Pons (tissue), 1 donor: ENCODE data around the gene IL11.
"Not testable (repeated sequence)": the region's sequence is repeated elsewhere in the genome, so short reads cannot be mapped to it uniquely, and the experiment has no call there.

Experiments
- DNase-seq: peaks from one replicate; pipeline ENCODE4 v3.0.0-alpha.2; 2016; ENCODE audit warnings: low spot score

Gene IL11

DNA sequence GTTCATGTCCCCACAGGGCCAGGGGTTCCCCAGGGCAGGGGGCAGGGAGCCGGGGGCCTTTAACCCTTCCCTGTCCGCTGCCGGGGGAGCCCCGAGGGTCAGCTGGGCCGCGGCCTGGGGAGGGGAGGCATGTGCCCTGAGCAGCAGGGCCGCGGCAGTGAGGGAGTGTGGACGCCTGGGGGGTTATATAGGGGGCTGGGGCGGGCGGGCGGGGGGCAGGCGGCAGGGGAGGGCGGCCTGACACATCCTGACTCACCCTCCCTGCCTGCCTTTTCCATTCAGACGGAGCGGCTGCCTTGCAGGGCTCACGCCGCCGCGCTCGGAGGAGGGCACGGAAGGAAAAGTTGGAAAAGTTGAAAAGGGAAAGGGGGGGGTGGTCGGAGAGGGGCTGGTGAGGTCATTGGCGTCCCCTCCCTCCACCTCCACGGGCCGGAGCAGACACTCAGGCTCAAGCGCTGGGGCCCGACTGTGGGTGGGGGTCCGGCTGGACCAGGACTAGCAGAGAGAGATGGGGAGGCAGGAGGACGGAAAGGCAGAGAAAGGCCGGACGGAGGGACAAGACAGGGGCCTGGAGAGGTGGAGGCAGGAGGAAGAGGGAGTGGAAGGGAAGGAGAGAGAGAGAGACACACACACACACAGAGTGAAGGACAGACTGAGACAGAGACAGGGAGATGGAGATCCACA lies at the start of gene IL11:
IL11 (minus strand) TSS at position 159 of the 684 bp plus-strand sequence; CDS start at position 6, 153 bp downstream.
- no peak for DNase-seq

DNA sequence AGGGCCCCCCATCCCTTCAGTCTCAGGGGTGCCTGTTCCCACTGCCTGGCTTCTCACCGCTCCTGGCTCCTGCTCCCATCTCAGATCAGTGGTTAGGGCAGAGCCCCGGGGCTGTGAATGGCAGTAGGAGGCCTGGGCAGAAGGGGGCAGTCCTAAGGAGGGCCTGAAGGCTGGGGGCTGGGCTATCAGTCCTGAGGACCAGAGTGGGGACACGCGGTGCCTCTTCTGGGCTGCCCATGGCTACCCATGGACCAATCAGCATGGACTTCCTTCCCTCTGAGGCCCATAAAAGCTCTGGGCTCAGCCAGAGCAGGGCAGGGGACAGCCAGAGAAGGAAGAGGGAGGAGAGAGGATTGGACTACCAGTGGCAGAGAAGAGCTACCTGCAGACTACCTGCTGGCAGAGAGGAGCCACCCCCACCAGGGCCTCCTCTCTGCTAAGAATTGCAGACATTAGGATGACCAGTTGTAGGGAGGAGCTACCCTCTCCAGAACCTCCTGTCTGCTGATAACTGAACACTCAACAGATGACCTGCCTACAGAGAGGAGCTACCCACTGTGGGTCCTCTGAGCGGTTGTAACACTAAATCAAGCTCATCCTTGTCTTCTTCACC lies 49.5 kb upstream of the IL11 start:
- no peak for DNase-seq

DNA sequence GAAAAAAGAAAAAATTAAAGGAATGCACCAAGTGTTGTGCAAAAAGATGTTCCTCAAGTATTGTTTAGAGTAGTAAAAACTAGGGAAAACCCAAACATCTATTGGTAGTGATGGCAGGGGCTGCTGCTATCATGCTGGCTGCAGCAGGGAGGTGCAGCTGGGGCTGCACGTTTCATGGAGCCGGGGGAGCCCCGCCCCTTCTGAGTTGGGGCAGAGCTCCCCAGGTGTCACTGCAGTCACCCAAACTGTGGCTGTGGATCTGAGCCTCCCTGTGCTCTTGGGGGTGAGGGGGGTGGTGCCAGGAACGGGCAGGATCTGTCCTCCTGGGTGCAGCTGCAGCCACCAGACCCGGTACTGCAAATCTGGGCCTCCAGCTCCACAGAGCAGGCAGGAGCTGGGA lies 48.8 kb upstream of the IL11 start:
- no peak for DNase-seq

- DNase-seq, result peak; percentile 88
Measured at GRCh38 chr19:55418185-55418584, 47.9 kb upstream of the IL11 start.

GRCh38 chr19:55410168-55410567 lies 39.9 kb upstream of the IL11 start:
- DNase-seq, result no peak

GRCh38 chr19:55409179-55409578 lies 38.9 kb upstream of the IL11 start:
- not testable (repeated sequence) for DNase-seq

DNA sequence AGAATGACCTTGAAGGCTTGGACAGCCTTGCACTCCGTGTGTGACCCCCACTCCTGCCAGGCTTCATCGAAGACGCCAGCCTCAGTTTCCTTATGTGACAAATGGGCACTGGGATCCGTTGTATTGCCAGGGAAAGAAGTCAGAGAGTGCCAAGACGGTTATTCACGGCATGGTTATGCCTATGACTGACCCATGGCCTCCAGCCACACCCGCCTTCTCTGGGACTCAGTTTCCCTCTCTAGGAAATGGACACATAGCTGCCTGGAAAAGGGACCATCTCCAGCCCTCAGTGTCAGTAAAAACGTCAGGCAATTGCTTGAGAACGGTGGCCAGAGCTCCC lies 38.2 kb upstream of the IL11 start:
- no peak for DNase-seq

DNA sequence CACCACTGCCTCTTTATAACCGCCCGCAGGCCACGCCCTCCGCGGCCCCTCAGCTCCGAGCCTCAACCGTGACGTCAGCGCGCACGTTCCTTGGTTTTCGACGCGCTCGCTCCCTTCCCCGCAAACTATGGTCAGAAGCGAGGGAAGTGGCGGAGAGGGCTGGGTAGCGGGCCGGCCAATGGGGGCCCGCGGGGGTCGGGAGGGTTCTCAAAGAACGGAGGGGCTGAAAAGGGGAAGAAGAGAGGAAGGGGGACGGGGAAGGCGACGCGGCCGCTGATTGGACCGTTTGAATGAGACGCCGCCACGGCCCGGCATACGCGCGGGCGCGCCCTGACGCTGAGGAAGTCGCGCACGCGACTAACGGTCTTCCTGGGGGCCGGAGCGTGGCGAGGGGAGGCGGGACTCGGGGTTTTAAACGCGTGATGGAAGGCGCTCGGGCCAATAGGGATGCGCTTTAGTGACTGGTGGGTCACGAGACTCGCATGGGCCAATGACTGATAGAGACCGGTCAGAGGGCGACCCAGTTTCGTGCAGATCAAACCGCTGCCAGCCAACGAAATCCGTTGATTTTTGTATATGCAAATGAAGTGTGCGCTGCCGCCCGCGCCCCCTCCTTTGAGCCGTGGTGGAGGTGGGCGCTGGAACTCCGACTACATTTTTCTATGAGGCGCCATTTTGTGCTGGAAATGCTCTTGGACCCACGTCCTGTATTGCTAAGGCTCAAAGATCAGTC lies 37.7 kb upstream of the IL11 start:
- peak; percentile 98 for DNase-seq

GRCh38 chr19:55407550-55407799 lies 37.2 kb upstream of the IL11 start, which contains the start of gene UBE2S:
TSS of gene UBE2S (minus strand) at chr19:55407788. CDS start at chr19:55407589, 199 bp downstream.
- DNase-seq, result not testable (repeated sequence)

DNA sequence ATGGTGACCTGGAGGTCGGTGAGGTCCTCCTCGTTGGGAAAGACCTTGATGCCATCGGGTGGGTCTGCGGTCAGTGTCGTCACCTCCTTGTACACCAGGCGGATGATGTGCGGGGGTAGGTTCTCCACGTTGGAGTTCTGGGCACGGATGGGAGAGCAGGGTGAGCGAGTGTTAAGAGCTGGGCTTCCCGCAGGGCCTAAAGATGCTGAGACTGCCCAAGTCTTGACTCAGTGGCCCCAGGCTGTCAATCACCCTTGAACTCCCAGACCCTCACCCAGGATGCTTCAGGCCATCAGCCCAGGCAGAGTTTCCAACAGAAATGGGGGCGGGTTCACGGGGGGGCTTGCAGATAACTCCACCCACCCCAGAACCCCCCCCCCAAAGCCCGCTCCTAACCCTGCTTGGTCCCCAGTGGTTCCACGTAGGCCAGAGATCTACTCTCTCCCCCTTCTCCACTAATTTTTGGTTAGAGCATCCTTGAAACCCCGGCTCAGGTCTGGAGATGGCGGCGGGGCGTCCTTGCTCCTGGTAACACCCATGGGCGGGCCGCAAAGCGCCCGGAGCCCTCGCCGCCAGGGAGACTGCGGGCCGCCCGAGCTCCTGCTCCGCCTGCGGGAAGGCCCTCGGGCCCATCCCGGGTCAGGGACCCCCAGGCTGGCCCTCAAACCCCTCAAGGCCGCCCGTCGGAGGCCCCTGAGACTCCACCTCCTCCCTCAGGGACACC lies 36.7 kb upstream of the IL11 start:
- DNase-seq, result no peak

DNA sequence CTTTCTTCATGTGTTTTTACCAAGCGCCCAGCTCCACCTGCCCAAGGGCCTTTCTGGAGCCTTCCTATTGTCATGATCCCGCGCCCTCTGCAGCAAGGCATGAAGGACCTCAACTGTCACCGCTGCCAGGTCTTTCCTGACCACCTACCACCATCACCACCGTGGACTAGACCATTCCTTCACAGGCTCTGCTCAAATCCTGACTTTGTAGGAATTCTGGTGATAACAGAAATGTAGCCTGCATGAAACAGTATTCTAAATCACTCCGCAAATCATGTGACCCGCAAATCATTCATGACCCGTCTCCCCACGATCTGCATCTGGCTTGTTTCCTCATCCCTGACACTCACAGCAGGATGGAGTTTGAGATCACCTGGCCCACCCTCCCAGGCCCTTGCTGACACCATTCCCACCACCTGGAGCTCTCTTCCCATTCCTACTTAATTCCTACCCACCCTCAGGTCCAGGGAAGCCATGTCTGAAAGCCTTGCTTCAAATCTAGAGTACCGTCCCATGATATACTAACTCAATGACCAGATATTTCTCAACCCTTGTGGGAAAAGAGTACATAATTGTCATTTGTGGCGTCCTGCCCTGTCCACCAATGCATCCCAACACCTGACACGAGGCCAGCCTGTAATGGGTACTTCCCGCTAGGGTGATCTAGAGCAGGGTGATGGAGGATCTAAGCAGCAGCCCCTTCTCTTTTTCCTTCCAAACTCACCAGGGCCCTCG lies 36.0 kb upstream of the IL11 start:
- DNase-seq, result no peak

DNA sequence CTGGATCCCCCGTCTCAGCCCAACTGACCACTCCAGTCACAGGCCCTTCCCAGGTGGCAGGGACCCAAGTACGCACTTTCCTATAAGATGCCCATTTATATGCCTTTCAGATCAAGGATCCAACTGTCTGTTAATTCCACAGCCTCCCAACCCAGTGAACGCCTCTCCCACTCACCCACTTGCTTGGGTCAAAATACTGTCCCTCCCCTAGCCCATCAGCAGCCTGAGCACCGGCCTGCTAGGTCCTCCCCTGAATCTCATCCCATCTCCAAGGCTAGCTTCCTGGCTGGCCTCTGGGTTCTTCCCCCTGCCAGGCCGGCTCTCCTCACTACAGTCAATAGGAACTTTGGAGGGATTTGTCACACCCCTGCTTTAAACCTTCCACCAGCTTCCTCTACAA lies 35.4 kb upstream of the IL11 start:
- DNase-seq, result no peak

- no peak for DNase-seq
Measured at GRCh38 chr19:55402509-55402908, 32.2 kb upstream of the IL11 start.

- DNase-seq, result not testable (repeated sequence)
Measured at GRCh38 chr19:55401390-55401789, 31.1 kb upstream of the IL11 start.

DNA sequence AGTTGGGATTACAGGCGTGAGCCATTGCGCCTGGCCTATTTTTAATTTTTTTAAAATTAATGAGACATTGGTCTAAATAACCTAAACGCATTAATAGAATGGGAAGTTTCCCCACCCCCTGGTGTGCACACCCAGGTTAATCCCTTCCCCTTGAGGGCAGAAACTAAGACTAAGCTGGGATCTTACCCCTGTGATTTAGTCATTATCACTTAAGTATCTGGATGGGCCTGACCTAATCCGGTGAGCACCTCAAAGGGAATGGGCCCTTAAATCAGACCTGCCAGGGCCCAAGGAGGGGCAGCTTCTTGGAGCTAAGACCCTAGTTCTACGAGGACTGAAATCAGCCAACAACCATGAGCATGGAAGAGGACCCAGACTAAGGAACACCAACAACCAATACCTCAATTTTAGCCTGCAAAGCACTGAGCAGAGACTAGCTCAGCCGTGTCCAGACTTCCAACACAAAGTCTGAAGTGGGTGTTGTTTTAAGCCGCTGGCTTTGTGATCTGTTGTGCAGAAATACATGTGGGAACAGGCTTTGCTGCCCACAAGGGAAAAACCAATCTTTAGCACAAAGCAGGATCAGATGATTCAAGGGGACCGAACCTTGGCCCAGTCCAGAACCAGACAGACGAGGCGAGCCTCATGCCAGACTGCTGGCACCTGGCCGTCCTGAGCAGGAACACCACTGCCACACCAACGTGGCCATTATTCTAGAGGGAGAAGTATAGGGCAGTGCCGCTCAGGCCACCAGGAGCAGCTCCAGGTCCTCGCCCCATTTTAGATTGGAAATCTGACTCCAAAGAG lies 30.2 kb upstream of the IL11 start:
- DNase-seq, result no peak

DNA sequence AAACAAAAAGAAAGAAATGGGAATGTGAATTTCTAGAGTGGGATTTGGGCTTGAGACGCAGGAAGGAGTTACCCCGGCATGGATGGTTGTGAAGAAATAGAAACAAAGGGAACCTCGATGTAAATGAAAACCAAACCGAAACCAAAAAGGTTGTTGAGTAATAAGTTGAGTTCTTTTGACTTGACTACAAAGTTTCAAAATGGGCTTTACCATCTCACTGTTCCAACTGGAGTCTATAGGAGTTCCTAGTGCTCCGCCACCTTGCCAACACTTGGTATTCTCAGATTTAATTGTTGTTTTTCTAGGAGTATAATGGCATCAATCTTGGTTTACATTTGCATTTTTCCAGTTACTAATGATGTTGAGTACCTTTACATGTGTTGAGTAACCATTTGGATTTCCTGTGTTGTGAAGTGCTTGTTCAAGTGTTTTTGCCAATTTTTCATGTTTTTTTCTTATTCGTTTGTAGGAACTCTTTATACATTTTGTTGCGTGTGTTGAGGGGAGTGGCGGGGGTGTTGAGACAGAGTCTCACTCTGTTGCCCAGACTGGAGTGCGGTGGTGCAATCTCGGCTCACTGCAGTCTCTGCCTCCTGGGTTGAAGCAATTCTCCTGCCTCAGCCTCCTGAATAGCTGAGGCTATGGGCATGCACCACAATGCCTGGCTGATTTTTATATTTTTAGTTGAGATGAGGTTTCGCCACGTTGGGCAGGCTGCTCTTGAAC lies 28.1 kb upstream of the IL11 start:
- no peak for DNase-seq

DNA sequence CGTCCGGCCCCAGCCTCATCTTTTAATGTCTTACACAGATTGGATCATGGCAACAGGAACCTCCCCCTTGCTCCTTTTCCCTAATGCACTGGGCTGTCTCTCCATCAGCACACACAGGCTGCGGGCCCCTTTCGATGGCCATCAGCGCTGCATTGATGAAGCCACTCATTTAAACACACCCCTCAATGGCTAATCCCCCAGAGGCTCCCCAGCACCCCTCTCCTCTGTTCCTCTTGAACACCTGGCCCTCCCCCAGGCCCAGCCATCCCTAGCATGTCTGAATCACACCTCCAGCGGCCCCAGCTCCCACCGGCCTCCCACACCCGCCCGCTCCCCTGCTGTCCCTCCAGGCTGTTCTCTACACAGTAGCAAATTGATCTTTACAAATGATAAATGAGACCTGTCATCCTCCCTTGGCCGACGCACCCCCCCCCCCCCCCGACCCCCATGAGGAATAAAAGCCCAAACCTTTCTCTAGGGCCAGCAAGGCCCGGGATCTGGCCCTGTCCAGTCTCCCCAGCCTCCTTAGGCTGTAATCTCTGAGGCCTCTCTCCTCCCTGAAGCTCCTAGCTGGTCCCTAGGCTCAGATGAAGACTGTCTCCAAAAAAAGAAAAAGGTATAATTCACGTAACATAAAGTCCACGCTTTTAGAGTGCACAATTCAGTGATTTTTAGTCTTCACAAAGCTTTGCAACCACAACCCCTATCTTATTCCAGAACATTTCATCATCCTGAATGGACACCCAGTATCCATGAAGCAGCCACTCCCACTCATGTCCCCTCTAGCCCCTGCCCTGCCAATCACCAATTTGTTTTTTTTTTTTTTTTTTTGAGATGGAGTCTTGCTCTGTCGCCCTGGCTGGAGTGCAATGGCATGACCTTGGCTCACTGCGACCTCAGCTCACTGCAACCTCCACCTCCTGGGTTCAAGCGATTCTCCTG lies 22.8 kb upstream of the IL11 start:
- DNase-seq, result no peak

- DNase-seq, result no peak
Measured at GRCh38 chr19:55391702-55392615, 21.7 kb upstream of the IL11 start.
